SHP77 (cell line): ENCODE results near the gene GRIK4.

Source experiments
- DNase-seq, 2 experiments: peaks; one replicate each; lab custom pipeline; 2025; lab: John Stamatoyannopoulos, UW

Gene GRIK4

GRCh38 chr11:120509346-120510053 lies 2.0 kb upstream of the GRIK4 start:
- no peak for DNase-seq

- DNase-seq = no peak
These were observed 987 bp upstream of the GRIK4 start for GRCh38 chr11:120510406-120511115.

GRCh38 chr11:120511820-120512738 lies 531 bp downstream of the GRIK4 start:
- DNase-seq = no peak

GRCh38 chr11:120512739-120513435 lies 1.3 kb downstream of the GRIK4 start:
- no peak for DNase-seq

GRCh38 chr11:120513436-120514315 lies 2.1 kb downstream of the GRIK4 start:
- DNase-seq = no peak

- no peak for DNase-seq
These were observed 3.1 kb downstream of the GRIK4 start for GRCh38 chr11:120514541-120515121.

- no peak for DNase-seq
These were observed 3.7 kb downstream of the GRIK4 start for GRCh38 chr11:120515186-120515723.

- DNase-seq = no peak
These were observed 5.2 kb downstream of the GRIK4 start for GRCh38 chr11:120516461-120517389.

- peak in 1 of 2 experiments; percentile 23 for DNase-seq
These were observed 5.8 kb downstream of the GRIK4 start for GRCh38 chr11:120517390-120517761.

GRCh38 chr11:120517801-120518291 lies 6.3 kb downstream of the GRIK4 start:
- DNase-seq = no peak

- no peak for DNase-seq
These were observed 6.8 kb downstream of the GRIK4 start for GRCh38 chr11:120518356-120518755.

- no peak for DNase-seq
These were observed 7.9 kb downstream of the GRIK4 start for GRCh38 chr11:120519474-120519873.

- DNase-seq = no peak
These were observed 8.7 kb downstream of the GRIK4 start for GRCh38 chr11:120520091-120520822.

- DNase-seq = no peak
These were observed 9.6 kb downstream of the GRIK4 start for GRCh38 chr11:120521176-120521575.

GRCh38 chr11:120522021-120522420 lies 10.5 kb downstream of the GRIK4 start:
- DNase-seq = no peak

GRCh38 chr11:120522736-120523135 lies 11.2 kb downstream of the GRIK4 start:
- DNase-seq = peak in 1 of 2 experiments; percentile 49

- peak; percentile 39 to 68 for DNase-seq
These were observed 11.6 kb downstream of the GRIK4 start for GRCh38 chr11:120523196-120523595.

GRCh38 chr11:120524536-120525085 lies 13.1 kb downstream of the GRIK4 start:
- DNase-seq = no peak
